HCT116 (cell line): ENCODE results near the gene BST1.
"Not testable (repeated sequence)": the region's sequence is repeated elsewhere in the genome, so short reads cannot be mapped to it uniquely, and the experiment has no call there.

Experiments
- FOSL1 ChIP-seq: IDR thresholded peaks from 2 replicates; pipeline ENCODE4 v1.6.1; 2012; ENCODE audit warnings: low read depth
- ZBTB33 ChIP-seq: IDR thresholded peaks from 2 replicates; pipeline ENCODE4 v1.6.1; 2011; ENCODE audit warnings: mild to moderate bottlenecking, low read length, moderate library complexity; ENCODE audit not compliant: insufficient replicate concordance; ENCODE audit errors: extremely low read depth

- TF ChIP-seq ZBTB33, FOSL1: not testable (repeated sequence)
These were observed 30.2 kb downstream of the BST1 start for GRCh38 chr4:15733061-15733460.
